MCF 10A (cell line): Measurements from ENCODE around the gene MSANTD7. TPM values are rescaled to one million over a fixed set of nuclear protein-coding genes. Genes with fewer than 3 reads are reported as not detected.

Experiments used
- BruUV-seq: library from RNA; stranded (reverse); fragments of 400-500 nt; replicated peaks from 2 replicates; lab custom pipeline; 2021; lab: Mats Ljungman, UMichigan
- CTCF ChIA-PET: fragments of 300-600 bp; sonication (Branson Sonifier 250); formaldehyde crosslinking; extraction: SDS; loops from one replicate; lab custom pipeline; 2021; ENCODE audit warnings: antibody characterized with exemption, inconsistent platforms; lab: Yijun Ruan, JAX
- POLR2A ChIA-PET: fragments of 300-600, 350-650 bp; sonication (Branson Sonifier 250); formaldehyde crosslinking; extraction: SDS; loops from one replicate; lab custom pipeline; 2020; ENCODE audit warnings: antibody characterized with exemption, inconsistent platforms; lab: Yijun Ruan, JAX
- DNase-seq: peaks from one replicate; pipeline ENCODE4 v3.0.0-alpha.2; 2018; ENCODE audit not compliant: unreplicated experiment
- H3K27ac Mint-ChIP-seq: one replicate; pipeline ENCODE4 v1.8.0; 2022; ENCODE audit warnings: mild to moderate bottlenecking, low read depth, mixed read lengths; ENCODE audit not compliant: unreplicated experiment
- H3K27me3 Mint-ChIP-seq: one replicate; pipeline ENCODE4 v1.8.0; 2022; ENCODE audit warnings: mixed read lengths; ENCODE audit not compliant: insufficient read depth, unreplicated experiment
- H3K36me3 Mint-ChIP-seq: one replicate; pipeline ENCODE4 v1.8.0; 2022; ENCODE audit warnings: mild to moderate bottlenecking, moderate library complexity, mixed read lengths; ENCODE audit not compliant: insufficient read depth, unreplicated experiment
- H3K4me1 Mint-ChIP-seq: one replicate; pipeline ENCODE4 v1.8.0; 2022; ENCODE audit warnings: mixed read lengths; ENCODE audit not compliant: insufficient read depth, unreplicated experiment
- H3K4me3 Mint-ChIP-seq: one replicate; pipeline ENCODE4 v1.8.0; 2022; ENCODE audit warnings: mild to moderate bottlenecking, moderate library complexity, mixed read lengths; ENCODE audit not compliant: unreplicated experiment
- H3K9me3 Mint-ChIP-seq: one replicate; pipeline ENCODE4 v1.8.0; 2022; ENCODE audit warnings: mixed read lengths; ENCODE audit not compliant: unreplicated experiment
- intact Hi-C: fragments of 100-400 bp; cut with micrococcal nuclease; formaldehyde crosslinking; loops from 2 replicates; pipeline ENCODE4 v1.14.1; 2022
- total RNA-seq: library from RNA; stranded (reverse); gene quantifications from 2 replicates; pipeline ENCODE4 v1.2.3, GENCODE V29; 2022
- TF ChIP-seq, protein P1 (sequence below): fragments of 200-600 bp; IDR thresholded peaks from one replicate; pipeline ENCODE4 v1.8.0; 2022; ENCODE audit warnings: antibody characterized with exemption, mild to moderate bottlenecking; ENCODE audit not compliant: unreplicated experiment

The MSANTD7 gene
- total RNA-seq, 1 experiment from 2014 or later, result 18.1 TPM

DNA sequence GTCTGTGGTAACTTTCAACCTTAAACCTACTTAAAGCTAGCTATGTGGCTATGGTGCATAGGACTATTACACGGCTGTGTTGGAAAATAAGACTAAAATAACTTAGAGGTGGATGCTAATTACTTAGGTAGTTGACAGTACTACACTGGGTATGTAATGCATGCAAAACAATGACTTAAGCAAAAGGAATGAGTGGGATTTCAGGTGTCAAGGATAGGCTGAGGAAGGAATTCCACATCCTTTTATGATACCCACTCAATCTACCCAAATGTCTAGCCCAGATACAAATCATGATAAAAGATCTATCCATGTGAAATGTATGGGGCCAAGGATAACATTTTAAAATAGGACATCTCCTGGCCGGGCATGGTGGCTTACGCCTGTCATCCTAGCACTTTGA, 14.1 kb upstream of the MSANTD7 start:
- no peak overlapping the region for H3K27ac Mint-ChIP-seq
- ChIA-PET POLR2A (interaction anchor here (0.8 to 2.0 kb wide), 2 partner anchors 13 to 255 kb away, joined by 3 to 7 read pairs; no protein-coding TSS in a partner anchor), CTCF (interaction anchor here (0.5 to 4.1 kb wide), 20 partner anchors 10 to 1102 kb away, joined by 3 to 102 read pairs (median 4); partner anchors contain the start of genes CDNF, HSPA14 and MSANTD7)
- H3K9me3 Mint-ChIP-seq, result no peaks in the 10 kb centered on the region
- intact Hi-C loops, result loop anchor here (1.0 to 10.0 kb wide), 4 partner anchors 287 to 1039 kb away; no protein-coding TSS in a partner anchor
- BruUV-seq, result no TSS peak
- DNase-seq, result no peak
- no peak overlapping the region for H3K4me3 Mint-ChIP-seq
- no peaks in the 10 kb centered on the region for H3K36me3 Mint-ChIP-seq
- H3K27me3 Mint-ChIP-seq, result peaks cover 16% of the 10 kb centered on the region
- TF ChIP-seq, protein P1, sequence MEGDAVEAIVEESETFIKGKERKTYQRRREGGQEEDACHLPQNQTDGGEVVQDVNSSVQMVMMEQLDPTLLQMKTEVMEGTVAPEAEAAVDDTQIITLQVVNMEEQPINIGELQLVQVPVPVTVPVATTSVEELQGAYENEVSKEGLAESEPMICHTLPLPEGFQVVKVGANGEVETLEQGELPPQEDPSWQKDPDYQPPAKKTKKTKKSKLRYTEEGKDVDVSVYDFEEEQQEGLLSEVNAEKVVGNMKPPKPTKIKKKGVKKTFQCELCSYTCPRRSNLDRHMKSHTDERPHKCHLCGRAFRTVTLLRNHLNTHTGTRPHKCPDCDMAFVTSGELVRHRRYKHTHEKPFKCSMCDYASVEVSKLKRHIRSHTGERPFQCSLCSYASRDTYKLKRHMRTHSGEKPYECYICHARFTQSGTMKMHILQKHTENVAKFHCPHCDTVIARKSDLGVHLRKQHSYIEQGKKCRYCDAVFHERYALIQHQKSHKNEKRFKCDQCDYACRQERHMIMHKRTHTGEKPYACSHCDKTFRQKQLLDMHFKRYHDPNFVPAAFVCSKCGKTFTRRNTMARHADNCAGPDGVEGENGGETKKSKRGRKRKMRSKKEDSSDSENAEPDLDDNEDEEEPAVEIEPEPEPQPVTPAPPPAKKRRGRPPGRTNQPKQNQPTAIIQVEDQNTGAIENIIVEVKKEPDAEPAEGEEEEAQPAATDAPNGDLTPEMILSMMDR, result no peak
- peaks cover 11% of the 10 kb centered on the region for H3K4me1 Mint-ChIP-seq

DNA sequence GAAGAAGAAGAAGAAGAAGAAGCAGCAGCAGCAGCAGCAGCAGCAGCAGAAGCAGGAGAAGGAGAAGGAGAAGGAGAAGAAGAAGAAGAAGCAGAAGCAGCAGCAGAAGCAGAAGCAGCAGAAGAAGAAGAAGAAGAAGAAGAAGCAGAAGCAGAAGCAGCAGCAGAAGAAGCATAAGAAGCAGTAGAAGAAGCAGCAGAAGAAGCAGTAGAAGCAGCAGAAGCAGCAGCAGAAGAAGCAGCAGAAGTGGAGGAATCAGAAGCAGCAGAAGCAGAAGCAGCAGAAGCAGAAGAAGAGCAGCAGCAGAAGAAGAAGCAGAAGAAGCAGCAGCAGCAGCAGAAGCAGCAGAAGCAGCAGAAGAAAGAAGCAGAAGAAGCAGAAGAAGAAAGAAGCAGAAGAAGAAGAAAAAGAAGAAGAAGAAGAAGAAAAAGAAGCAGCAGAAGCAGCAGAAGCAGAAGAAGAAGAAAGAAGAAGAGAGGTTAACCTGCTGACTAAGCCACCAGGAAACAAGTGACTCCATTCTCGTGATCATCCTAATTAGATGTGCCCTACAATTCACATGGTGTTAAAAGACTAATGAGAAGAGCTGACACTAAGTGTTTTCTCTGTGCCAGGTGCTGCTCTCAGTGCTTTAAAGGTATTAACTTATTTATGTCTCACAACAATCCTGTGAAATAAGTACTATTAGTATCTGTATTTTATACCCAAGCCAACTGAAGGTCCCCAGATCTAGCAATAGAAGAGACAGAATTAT, 11.9 kb upstream of the MSANTD7 start:
- ChIA-PET CTCF (interaction anchor here (0.9 kb wide), 1 partner anchor 328 kb away, joined by 4 read pairs; no protein-coding TSS in a partner anchor), POLR2A (interaction anchor here (1.1 to 1.7 kb wide), 2 partner anchors 10 to 11 kb away, joined by 5 read pairs; partner anchors contain the start of genes CDNF, HSPA14 and MSANTD7)
- intact Hi-C loops, result loop anchor here (10.0 kb wide), 1 partner anchor 1041 kb away; no protein-coding TSS in a partner anchor
- Mint-ChIP-seq H3K4me3 (no peak overlapping the region), H3K27me3 (peaks cover 16% of the 10 kb centered on the region), H3K27ac (peak overlapping the region; percentile 53), H3K4me1 (no peaks in the 10 kb centered on the region), H3K9me3 (no peaks in the 10 kb centered on the region), H3K36me3 (no peaks in the 10 kb centered on the region)
- DNase-seq, result no peak
- TF ChIP-seq, protein P1, result no peak
- no TSS peak for BruUV-seq

DNA sequence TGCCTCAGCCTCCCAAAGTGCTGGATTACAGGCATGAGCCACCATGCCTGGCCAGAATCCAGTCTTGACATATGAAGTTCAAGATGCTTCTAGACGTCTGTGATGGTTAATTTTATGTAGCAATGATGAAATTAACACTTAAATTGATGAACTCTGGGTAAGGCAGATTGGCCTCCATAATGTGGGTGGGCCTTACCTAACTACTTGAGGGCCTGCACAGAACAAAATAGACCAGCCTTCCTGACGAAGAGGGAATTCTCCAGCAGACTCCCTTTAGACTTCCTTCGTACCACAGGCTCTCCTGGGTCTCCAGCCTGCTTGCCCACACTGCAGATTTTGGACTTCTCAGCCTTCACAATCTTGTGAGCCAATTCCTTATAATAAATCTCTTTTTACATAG, 5.0 kb upstream of the MSANTD7 start:
- H3K4me3 Mint-ChIP-seq, result no peak overlapping the region
- H3K9me3 Mint-ChIP-seq, result no peaks in the 10 kb centered on the region
- DNase-seq, result no peak
- BruUV-seq, result no TSS peak
- ChIA-PET CTCF (no interaction called here), POLR2A (no interaction called here)
- peaks cover 7% of the 10 kb centered on the region for H3K36me3 Mint-ChIP-seq
- no peaks in the 10 kb centered on the region for H3K4me1 Mint-ChIP-seq
- no peaks in the 10 kb centered on the region for H3K27me3 Mint-ChIP-seq
- TF ChIP-seq, protein P1, result no peak
- intact Hi-C loops, result loop anchor here (10.0 kb wide), 1 partner anchor 542 kb away; the partner anchor contains the start of gene FAM171A1
- H3K27ac Mint-ChIP-seq, result no peak overlapping the region

DNA sequence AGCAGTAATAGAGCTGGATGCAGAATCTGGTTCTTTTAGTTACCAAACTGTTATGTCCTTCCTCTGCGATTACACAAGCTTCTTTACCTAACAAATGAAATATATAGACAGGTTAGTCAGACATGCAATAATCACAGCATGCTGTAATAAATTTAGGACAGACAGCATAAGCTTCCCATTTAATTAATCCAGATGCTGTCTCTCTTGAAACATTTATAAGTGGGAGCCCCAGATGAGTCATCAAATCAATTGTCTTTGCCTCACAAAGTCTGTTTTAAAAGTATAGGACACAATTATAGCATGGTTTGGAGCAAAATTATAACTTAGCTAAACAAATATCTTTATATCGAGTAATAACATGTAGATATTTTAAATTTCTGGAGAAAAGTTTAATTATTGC, 1.9 kb upstream of the MSANTD7 start:
- no peak overlapping the region for H3K27ac Mint-ChIP-seq
- H3K27me3 Mint-ChIP-seq, result no peaks in the 10 kb centered on the region
- H3K4me1 Mint-ChIP-seq, result no peaks in the 10 kb centered on the region
- ChIA-PET CTCF (interaction anchor here (0.5 to 3.6 kb wide), 7 partner anchors 13 to 337 kb away, joined by 3 to 30 read pairs (median 4); no protein-coding TSS in a partner anchor), POLR2A (interaction anchor here (0.7 to 4.3 kb wide), 9 partner anchors 9 to 489 kb away, joined by 3 to 90 read pairs (median 3); partner anchors contain the start of genes MEIG1 and SUV39H2)
- H3K36me3 Mint-ChIP-seq, result peaks cover 27% of the 10 kb centered on the region
- BruUV-seq, result no TSS peak
- TF ChIP-seq, protein P1, result no peak
- H3K4me3 Mint-ChIP-seq, result no peak overlapping the region
- intact Hi-C loops, result loop anchor here (5.0 to 10.0 kb wide), 4 partner anchors 116 to 539 kb away; partner anchors contain the start of genes DCLRE1C, FAM171A1 and RPP38
- DNase-seq, result no peak
- no peaks in the 10 kb centered on the region for H3K9me3 Mint-ChIP-seq
